Limb (tissue), 2 donors: ENCODE results near the gene PYCR2.
"Not testable (repeated sequence)": the region's sequence is repeated elsewhere in the genome, so short reads cannot be mapped to it uniquely, and the experiment has no call there.

Source experiments
- DNase-seq, 2 donors: peaks; one replicate each; pipeline ENCODE4 v3.0.0-alpha.2; 2016; ENCODE audit errors: extremely low spot score in 2 of 2

The PYCR2 gene

GRCh38 chr1:225923692-225924555, at the start of gene PYCR2:
TSS of gene PYCR2 (minus strand) at chr1:225924250. CDS start at chr1:225924110, 140 bp downstream.
- peak; percentile 93 to 96 for DNase-seq

- no peak for DNase-seq
Measured at GRCh38 chr1:225973158-225973557, 49.1 kb upstream of the PYCR2 start.

- no peak for DNase-seq
Measured at GRCh38 chr1:225972344-225973152, 48.5 kb upstream of the PYCR2 start.

GRCh38 chr1:225970592-225971157, 46.6 kb upstream of the PYCR2 start:
- DNase-seq = not testable (repeated sequence)

- DNase-seq = not testable (repeated sequence)
Measured at GRCh38 chr1:225969751-225970150, 45.7 kb upstream of the PYCR2 start.

GRCh38 chr1:225965231-225965630, 41.2 kb upstream of the PYCR2 start:
- DNase-seq = no peak

GRCh38 chr1:225963735-225964530, 39.9 kb upstream of the PYCR2 start:
- no peak for DNase-seq

GRCh38 chr1:225962440-225962975, 38.5 kb upstream of the PYCR2 start:
- DNase-seq = peak in 1 of 2 donors; percentile 66

GRCh38 chr1:225961659-225962439, 37.8 kb upstream of the PYCR2 start:
- DNase-seq = no peak

GRCh38 chr1:225958041-225958440, 34.0 kb upstream of the PYCR2 start:
- no peak for DNase-seq

GRCh38 chr1:225954753-225955152, 30.7 kb upstream of the PYCR2 start:
- no peak for DNase-seq

- no peak for DNase-seq
Measured at GRCh38 chr1:225953315-225953714, 29.3 kb upstream of the PYCR2 start.

- no peak for DNase-seq
Measured at GRCh38 chr1:225950905-225951497, 27.0 kb upstream of the PYCR2 start.

- no peak for DNase-seq
Measured at GRCh38 chr1:225949041-225949440, 25.0 kb upstream of the PYCR2 start.

GRCh38 chr1:225946803-225947202, 22.8 kb upstream of the PYCR2 start:
- DNase-seq = no peak

GRCh38 chr1:225946082-225946620, 22.1 kb upstream of the PYCR2 start:
- DNase-seq = no peak

GRCh38 chr1:225945564-225945963, 21.5 kb upstream of the PYCR2 start:
- no peak for DNase-seq

GRCh38 chr1:225944951-225945350, 20.9 kb upstream of the PYCR2 start:
- DNase-seq = no peak

GRCh38 chr1:225944387-225944786, 20.3 kb upstream of the PYCR2 start:
- DNase-seq = no peak

- no peak for DNase-seq
Measured at GRCh38 chr1:225943582-225943981, 19.5 kb upstream of the PYCR2 start.
